Measurements from ENCODE around the gene ENTREP3. TPM values are rescaled to one million over a fixed set of nuclear protein-coding genes. Genes with fewer than 3 reads are reported as not detected.
A peak's percentile ranks its signal among the peaks of the same experiment; 100 is the strongest.

The ENTREP3 gene
- total RNA-seq, 2 experiments from 2014 or later: 9.1 to 59.3 TPM

DNA sequence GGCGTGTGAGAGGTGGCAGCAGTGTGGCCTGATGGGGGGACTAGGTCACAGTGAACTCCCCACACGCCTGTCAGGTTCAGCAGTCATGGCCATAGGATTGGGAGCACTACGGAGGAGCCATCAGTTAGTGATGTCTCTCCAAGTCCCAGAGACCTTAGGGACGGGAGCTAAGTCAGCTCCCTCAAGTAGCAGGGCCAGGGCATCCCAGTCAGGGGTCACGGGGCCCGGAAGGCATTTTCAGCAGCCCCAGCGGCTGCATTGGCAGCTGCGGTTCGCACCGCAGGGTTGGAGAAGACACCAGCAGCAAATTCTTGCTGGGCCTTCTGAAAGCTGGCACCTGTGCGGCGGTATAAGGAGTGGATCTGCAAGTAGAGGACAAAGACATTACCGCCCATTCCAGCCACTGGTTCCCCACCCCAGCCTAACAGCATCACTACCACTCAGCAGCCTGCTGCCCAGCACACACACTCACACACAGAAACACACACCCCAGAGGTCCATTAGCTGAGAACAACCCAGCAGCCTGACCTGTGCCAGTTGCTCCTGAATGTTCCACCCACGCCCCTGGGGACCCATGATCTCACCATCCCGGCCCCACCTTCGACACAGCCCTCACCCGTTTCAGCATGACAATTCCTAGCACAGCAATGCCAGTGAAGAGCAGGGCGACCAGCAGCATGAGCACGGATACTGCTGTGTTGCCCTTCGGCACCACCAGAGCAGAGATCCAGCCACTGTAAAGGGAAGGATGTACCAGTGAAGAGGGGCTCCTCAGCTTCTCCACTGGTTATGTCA, 972 bp upstream of the ENTREP3 start:
- intact Hi-C loops (cut with micrococcal nuclease; ENCODE audit: unreplicated experiment): no loop called here

DNA sequence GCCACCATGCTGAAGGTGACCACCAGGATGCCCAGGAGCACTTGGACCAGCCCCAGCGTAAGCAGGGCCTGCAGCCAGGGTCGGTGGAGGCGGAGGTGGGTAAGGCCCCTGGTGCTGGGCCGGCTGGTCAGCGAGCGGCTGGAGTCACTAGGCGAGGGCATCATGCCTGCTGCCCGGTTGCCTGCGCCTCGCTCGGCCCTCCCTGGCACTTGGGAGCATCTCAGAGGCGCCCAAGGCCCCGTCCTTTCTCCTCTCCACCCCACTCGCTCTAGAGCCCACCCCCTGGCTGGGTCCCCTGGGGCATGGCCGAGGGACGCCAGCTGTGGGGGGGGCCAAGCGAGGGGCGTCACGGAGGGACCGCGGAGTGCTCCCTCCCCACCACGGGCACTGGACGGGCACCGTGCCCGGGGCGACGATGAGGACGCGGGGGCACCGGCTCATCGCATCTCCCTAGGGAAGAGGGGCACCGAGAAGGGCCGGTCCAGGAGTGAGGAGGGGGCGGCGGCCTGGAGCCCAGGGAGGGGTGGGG, 505 bp downstream of the ENTREP3 start:
- Histone ChIP-seq H3K36me3 (ENCODE audit: insufficient read depth, low read length) (peaks cover 33% of the 10 kb centered on the region), H3K79me2 (ENCODE audit: insufficient read depth, low read depth, low read length) (no peaks in the 10 kb centered on the region), H4K20me1 (ENCODE audit: insufficient read depth, low read length) (no peaks in the 10 kb centered on the region), H3K4me3 (ENCODE audit: low read depth, low read length, poor library complexity, severe bottlenecking) (peak overlapping the region; percentile 77), H3K9me3 (ENCODE audit: low read length) (no peaks in the 10 kb centered on the region), H3K4me1 (ENCODE audit: insufficient read depth, low read length, poor library complexity, severe bottlenecking) (peaks cover 32% of the 10 kb centered on the region), H2AFZ (ENCODE audit: low read length) (peak overlapping the region; percentile 61), H3K27ac (ENCODE audit: low read depth, low read length, poor library complexity, severe bottlenecking) (no peak overlapping the region), H3K4me2 (ENCODE audit: low read length) (peak overlapping the region; percentile 95), H3K9me2 (ENCODE audit: insufficient read depth, low read length) (no peaks in the 10 kb centered on the region)
- DNase-seq (ENCODE audit: low spot score): no peak
- no TSS peak for BruUV-seq (replicated peaks)
- intact Hi-C loops (cut with micrococcal nuclease; ENCODE audit: unreplicated experiment): loop anchor here (1.0 kb wide), 1 partner anchor 53 kb away; no protein-coding TSS in a partner anchor
- POLR2A ChIA-PET: no interaction called here
- CTCF ChIA-PET (ENCODE audit: unreplicated experiment): no interaction called here
- TF ChIP-seq, protein P1, sequence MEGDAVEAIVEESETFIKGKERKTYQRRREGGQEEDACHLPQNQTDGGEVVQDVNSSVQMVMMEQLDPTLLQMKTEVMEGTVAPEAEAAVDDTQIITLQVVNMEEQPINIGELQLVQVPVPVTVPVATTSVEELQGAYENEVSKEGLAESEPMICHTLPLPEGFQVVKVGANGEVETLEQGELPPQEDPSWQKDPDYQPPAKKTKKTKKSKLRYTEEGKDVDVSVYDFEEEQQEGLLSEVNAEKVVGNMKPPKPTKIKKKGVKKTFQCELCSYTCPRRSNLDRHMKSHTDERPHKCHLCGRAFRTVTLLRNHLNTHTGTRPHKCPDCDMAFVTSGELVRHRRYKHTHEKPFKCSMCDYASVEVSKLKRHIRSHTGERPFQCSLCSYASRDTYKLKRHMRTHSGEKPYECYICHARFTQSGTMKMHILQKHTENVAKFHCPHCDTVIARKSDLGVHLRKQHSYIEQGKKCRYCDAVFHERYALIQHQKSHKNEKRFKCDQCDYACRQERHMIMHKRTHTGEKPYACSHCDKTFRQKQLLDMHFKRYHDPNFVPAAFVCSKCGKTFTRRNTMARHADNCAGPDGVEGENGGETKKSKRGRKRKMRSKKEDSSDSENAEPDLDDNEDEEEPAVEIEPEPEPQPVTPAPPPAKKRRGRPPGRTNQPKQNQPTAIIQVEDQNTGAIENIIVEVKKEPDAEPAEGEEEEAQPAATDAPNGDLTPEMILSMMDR (conservative IDR thresholded peaks at IDR 0.05; ENCODE audit: low read length): no peak
- no peak for TF ChIP-seq EZH2phosphoT487 (IDR thresholded peaks at IDR 0.05; ENCODE audit: borderline replicate concordance, low read depth, low read length)

More for the DNA sequence above, 972 bp upstream of the ENTREP3 start:
- Histone ChIP-seq H3K9me2 (ENCODE audit: insufficient read depth, low read length) (no peaks in the 10 kb centered on the region), H3K9me3 (ENCODE audit: low read length) (no peaks in the 10 kb centered on the region), H2AFZ (ENCODE audit: low read length) (no peak overlapping the region), H3K4me2 (ENCODE audit: low read length) (no peak overlapping the region), H3K4me3 (ENCODE audit: low read depth, low read length, poor library complexity, severe bottlenecking) (no peak overlapping the region), H3K27ac (ENCODE audit: low read depth, low read length, poor library complexity, severe bottlenecking) (no peak overlapping the region), H4K20me1 (ENCODE audit: insufficient read depth, low read length) (no peaks in the 10 kb centered on the region), H3K79me2 (ENCODE audit: insufficient read depth, low read depth, low read length) (peaks cover 12% of the 10 kb centered on the region; the same call in 1 of the 2 replicates), H3K36me3 (ENCODE audit: insufficient read depth, low read length) (peaks cover 44% of the 10 kb centered on the region), H3K4me1 (ENCODE audit: insufficient read depth, low read length, poor library complexity, severe bottlenecking) (peaks cover 31% of the 10 kb centered on the region)
- CTCF ChIA-PET (ENCODE audit: unreplicated experiment): no interaction called here
- TF ChIP-seq, protein P1 (conservative IDR thresholded peaks at IDR 0.05; ENCODE audit: low read length): no peak
- no peak for TF ChIP-seq EZH2phosphoT487 (IDR thresholded peaks at IDR 0.05; ENCODE audit: borderline replicate concordance, low read depth, low read length)
- no peak for DNase-seq (ENCODE audit: low spot score)
- BruUV-seq (replicated peaks): TSS peak; percentile 67
- POLR2A ChIA-PET: no interaction called here

DNA sequence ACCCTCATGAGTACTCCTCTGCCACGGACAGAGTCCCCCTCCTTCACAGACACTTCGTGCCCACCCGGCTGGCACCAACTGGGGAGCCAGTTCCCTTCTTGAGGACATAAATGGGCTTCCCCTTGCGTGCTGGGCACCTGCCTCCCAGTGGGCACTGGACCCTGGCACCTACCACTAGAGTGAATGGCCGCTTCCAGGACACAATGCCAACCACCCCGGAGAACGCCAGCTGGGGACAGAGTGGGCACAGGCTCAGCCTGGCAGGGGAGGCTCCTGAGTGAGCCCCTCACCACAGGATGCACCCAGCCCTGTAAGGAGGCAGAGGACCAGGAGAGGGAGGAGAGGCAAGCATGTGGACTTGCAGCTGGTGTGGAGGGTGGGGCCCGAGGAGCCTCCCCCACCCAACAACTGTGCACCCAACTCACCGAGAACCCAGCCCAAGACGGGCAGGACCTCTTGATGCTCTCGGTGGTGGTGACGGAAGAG, 1.0 kb downstream of the ENTREP3 start:
- Histone ChIP-seq H3K4me3 (ENCODE audit: low read depth, low read length, poor library complexity, severe bottlenecking) (peak overlapping the region; percentile 77), H3K4me2 (ENCODE audit: low read length) (peak overlapping the region; percentile 95), H4K20me1 (ENCODE audit: insufficient read depth, low read length) (no peaks in the 10 kb centered on the region), H3K79me2 (ENCODE audit: insufficient read depth, low read depth, low read length) (no peaks in the 10 kb centered on the region), H2AFZ (ENCODE audit: low read length) (no peak overlapping the region), H3K9me3 (ENCODE audit: low read length) (no peaks in the 10 kb centered on the region), H3K9me2 (ENCODE audit: insufficient read depth, low read length) (no peaks in the 10 kb centered on the region), H3K36me3 (ENCODE audit: insufficient read depth, low read length) (peaks cover 28% of the 10 kb centered on the region), H3K4me1 (ENCODE audit: insufficient read depth, low read length, poor library complexity, severe bottlenecking) (peaks cover 32% of the 10 kb centered on the region), H3K27ac (ENCODE audit: low read depth, low read length, poor library complexity, severe bottlenecking) (peak overlapping the region; percentile 20)
- TF ChIP-seq EZH2phosphoT487 (IDR thresholded peaks at IDR 0.05; ENCODE audit: borderline replicate concordance, low read depth, low read length): no peak
- TF ChIP-seq, protein P1 (conservative IDR thresholded peaks at IDR 0.05; ENCODE audit: low read length): no peak; the same call in 1 of the 2 replicates
- no peak for DNase-seq (ENCODE audit: low spot score)
- BruUV-seq (replicated peaks): no TSS peak
- CTCF ChIA-PET (ENCODE audit: unreplicated experiment): no interaction called here
- POLR2A ChIA-PET: no interaction called here
- intact Hi-C loops (cut with micrococcal nuclease; ENCODE audit: unreplicated experiment): loop anchor here (1.0 kb wide), 1 partner anchor 53 kb away; no protein-coding TSS in a partner anchor
